Fibroblast of mammary gland (primary cell): ENCODE measurements around the gene TEX29.

Experiments
- DNase-seq: peaks from one replicate; pipeline ENCODE4 v3.0.0-alpha.2; 2010; ENCODE audit warnings: low read depth
- H3K4me3 ChIP-seq: 2 replicates; pipeline ENCODE4 v1.5.1; 2011; ENCODE audit warnings: low read depth, mild to moderate bottlenecking, low read length, moderate library complexity; ENCODE audit not compliant: control insufficient read depth
- TF ChIP-seq, protein P1 (sequence below): conservative IDR thresholded peaks from 2 replicates; pipeline ENCODE4 v1.5.1; 2011; ENCODE audit warnings: low read depth, low read length, inconsistent platforms; ENCODE audit not compliant: control insufficient read depth, insufficient read depth

TEX29 gene

DNA sequence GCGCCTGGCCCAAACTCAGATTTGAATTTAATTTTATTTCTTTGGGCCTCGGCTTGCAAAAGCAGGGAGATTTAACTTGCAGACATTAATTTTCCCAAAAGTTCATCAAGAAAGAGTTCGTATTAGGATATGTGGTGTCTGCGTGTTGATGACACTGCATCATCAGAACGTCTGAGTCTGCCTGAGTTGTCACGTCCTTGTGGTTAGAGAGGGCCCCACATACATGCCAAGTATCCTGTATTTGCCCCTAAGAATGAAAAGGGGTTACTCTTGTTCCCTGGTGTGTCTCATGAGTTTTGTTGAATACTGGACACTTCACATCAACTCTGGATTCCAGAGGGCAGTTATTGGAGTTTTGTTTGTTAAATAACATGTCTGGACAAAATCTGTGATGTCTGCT is 5.6 kb upstream of the TEX29 start:
- no peak overlapping the region for H3K4me3 ChIP-seq
- no peak for DNase-seq
- TF ChIP-seq, protein P1, sequence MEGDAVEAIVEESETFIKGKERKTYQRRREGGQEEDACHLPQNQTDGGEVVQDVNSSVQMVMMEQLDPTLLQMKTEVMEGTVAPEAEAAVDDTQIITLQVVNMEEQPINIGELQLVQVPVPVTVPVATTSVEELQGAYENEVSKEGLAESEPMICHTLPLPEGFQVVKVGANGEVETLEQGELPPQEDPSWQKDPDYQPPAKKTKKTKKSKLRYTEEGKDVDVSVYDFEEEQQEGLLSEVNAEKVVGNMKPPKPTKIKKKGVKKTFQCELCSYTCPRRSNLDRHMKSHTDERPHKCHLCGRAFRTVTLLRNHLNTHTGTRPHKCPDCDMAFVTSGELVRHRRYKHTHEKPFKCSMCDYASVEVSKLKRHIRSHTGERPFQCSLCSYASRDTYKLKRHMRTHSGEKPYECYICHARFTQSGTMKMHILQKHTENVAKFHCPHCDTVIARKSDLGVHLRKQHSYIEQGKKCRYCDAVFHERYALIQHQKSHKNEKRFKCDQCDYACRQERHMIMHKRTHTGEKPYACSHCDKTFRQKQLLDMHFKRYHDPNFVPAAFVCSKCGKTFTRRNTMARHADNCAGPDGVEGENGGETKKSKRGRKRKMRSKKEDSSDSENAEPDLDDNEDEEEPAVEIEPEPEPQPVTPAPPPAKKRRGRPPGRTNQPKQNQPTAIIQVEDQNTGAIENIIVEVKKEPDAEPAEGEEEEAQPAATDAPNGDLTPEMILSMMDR, result no peak

GRCh38 chr13:111315347-111315995 is 5.0 kb upstream of the TEX29 start:
- H3K4me3 ChIP-seq, result no peak overlapping the region
- DNase-seq, result no peak
- TF ChIP-seq, protein P1, result no peak

GRCh38 chr13:111316161-111316730 is 4.2 kb upstream of the TEX29 start:
- no peak overlapping the region for H3K4me3 ChIP-seq
- TF ChIP-seq, protein P1, result no peak
- no peak for DNase-seq

- no peak for DNase-seq
- no peak overlapping the region for H3K4me3 ChIP-seq
- TF ChIP-seq, protein P1, result no peak
These were observed 3.3 kb upstream of the TEX29 start for GRCh38 chr13:111317042-111317550.

DNA sequence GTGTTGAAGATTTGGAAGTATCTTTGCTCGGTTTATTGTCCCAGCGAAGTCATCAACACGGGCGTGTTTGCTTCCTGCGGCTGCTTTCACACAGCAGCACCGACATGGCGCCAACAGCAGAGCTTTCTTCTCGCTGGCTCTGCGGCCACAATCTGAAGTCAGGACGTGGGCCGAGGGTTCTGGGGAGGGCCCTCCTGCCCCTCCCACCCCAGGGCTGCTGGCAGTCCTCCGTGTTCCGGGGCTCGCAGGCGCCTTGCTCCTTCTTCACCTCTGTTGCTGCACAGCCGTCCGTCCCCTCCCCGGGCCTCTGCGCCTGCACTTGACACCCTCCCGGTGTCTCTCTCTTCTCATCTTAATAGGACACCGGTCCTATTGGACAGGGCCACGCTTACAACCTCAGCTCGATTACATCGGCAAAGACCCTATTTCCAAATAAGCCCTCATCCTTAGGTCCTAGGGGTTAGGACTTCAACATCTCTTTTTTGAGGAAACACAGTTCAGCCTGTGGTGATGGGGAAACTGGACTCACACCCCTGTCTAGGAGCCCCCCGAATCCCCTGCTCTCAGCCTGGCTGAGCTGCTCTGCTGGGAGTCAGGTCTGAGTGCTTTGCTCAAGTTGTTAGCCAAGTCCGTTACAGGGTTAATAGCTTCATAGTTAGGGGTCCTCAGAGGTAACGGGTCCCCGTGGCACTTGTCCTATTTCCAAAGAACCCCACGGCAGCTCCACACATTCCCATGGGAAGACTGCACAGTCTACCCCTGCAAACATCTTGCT is 2.7 kb upstream of the TEX29 start:
- DNase-seq, result no peak
- H3K4me3 ChIP-seq, result no peak overlapping the region
- TF ChIP-seq, protein P1, result no peak

GRCh38 chr13:111318386-111318785 is 2.1 kb upstream of the TEX29 start:
- DNase-seq, result no peak
- H3K4me3 ChIP-seq, result no peak overlapping the region
- TF ChIP-seq, protein P1, result no peak
